Activated CD8-positive, alpha-beta T cell treated with anti-CD3 and anti-CD28 coated beads for 36 hours (primary cell): ENCODE measurements around the gene TRIO. TPM values are rescaled to one million over a fixed set of nuclear protein-coding genes. Genes with fewer than 3 reads are reported as not detected.

ENCODE experiments used
- ATAC-seq: fragments of 200-7000 bp; cut with Tn5 transposase; one replicate; pipeline ENCODE4 v1.10.0; 2021; ENCODE audit warnings: mild to moderate bottlenecking, moderate library complexity
- CTCF ChIA-PET: fragments of 350-600 bp; sonication (Branson Sonifier 250); formaldehyde crosslinking; loops from one replicate; lab custom pipeline; 2021; ENCODE audit warnings: antibody characterized with exemption; lab: Charles Lee
- POLR2A ChIA-PET: fragments of 350-600 bp; sonication (Branson Sonifier 250); formaldehyde crosslinking; loops from one replicate; lab custom pipeline; 2021; ENCODE audit warnings: antibody characterized with exemption; lab: Charles Lee
- DNase-seq: peaks from one replicate; pipeline ENCODE4 v3.0.0-alpha.2; 2020
- H3K27ac Mint-ChIP-seq: one replicate; pipeline ENCODE4 v1.8.0; 2021; ENCODE audit warnings: mild to moderate bottlenecking, mixed read lengths
- H3K27me3 Mint-ChIP-seq: one replicate; pipeline ENCODE4 v1.8.0; 2021; ENCODE audit warnings: mixed read lengths
- H3K36me3 Mint-ChIP-seq: one replicate; pipeline ENCODE4 v1.8.0; 2021; ENCODE audit warnings: low read depth, mixed read lengths
- H3K4me1 Mint-ChIP-seq: one replicate; pipeline ENCODE4 v1.8.0; 2021; ENCODE audit warnings: low read depth, mixed read lengths
- H3K4me3 Mint-ChIP-seq: one replicate; pipeline ENCODE4 v1.8.0; 2021; ENCODE audit warnings: mild to moderate bottlenecking, moderate library complexity, mixed read lengths
- H3K9me3 Mint-ChIP-seq: one replicate; pipeline ENCODE4 v1.8.0; 2021; ENCODE audit warnings: mixed read lengths
- intact Hi-C: fragments of 100-400 bp; cut with micrococcal nuclease; formaldehyde crosslinking; loops from one replicate; pipeline ENCODE4 v1.10.0; 2022
- total RNA-seq, 2 experiments: library from RNA; stranded (reverse); gene quantifications; one replicate each; pipeline ENCODE4 v1.2.3, GENCODE V29; 2021
- TF ChIP-seq, protein P1 (sequence below): fragments of 200-600 bp; IDR thresholded peaks from one replicate; pipeline ENCODE4 v1.8.0; 2022; ENCODE audit warnings: antibody characterized with exemption, mild to moderate bottlenecking

Gene TRIO
- total RNA-seq, 2 experiments from 2014 or later = 11.4 to 11.5 TPM

DNA sequence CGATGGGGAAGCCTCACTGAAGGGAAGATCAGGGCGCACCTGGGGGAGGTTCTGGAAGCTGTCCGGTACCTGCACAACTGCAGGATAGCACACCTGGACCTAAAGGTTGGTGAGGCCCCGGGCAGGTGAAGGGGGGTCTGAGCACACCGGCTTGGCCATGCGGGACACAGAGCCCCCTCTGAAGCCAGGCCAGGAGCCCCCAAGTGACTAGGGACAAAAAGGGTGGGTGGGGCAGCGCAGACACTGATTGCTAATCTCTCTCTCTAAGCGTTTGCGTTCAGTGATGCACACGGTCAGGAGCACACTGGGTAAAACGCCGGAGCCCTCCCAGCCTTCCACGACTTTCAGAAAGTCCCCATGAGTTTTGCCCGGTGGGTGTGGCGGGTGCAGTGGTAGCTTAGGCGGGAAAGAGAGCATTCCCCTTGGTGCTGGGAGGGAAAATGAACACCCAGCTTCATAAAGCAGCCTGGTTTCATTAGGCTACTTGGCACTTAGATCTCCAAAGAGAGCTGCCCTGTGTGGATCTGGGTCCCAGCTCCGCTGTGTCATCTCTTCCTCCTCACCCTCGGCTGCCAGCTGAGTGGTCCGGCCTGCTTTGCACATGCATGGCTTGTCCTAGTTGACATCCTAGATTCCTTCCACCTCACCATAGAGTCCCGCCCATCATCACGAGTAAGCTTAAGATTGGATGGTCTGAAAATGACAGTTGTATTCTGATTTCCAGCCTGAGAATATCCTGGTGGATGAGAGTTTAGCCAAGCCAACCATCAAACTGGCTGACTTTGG is 364.2 kb downstream of the TRIO start:
- Mint-ChIP-seq H3K4me1 (no peaks in the 10 kb centered on the region), H3K27ac (no peak overlapping the region), H3K4me3 (no peak overlapping the region), H3K36me3 (no peaks in the 10 kb centered on the region), H3K27me3 (no peaks in the 10 kb centered on the region), H3K9me3 (no peaks in the 10 kb centered on the region)
- ATAC-seq (no peak), DNase-seq (no peak)
- ChIA-PET POLR2A (no interaction called here), CTCF (interaction anchor here (1.6 kb wide), 1 partner anchor 141 kb away, joined by 6 read pairs; no protein-coding TSS in a partner anchor)
- TF ChIP-seq, protein P1, sequence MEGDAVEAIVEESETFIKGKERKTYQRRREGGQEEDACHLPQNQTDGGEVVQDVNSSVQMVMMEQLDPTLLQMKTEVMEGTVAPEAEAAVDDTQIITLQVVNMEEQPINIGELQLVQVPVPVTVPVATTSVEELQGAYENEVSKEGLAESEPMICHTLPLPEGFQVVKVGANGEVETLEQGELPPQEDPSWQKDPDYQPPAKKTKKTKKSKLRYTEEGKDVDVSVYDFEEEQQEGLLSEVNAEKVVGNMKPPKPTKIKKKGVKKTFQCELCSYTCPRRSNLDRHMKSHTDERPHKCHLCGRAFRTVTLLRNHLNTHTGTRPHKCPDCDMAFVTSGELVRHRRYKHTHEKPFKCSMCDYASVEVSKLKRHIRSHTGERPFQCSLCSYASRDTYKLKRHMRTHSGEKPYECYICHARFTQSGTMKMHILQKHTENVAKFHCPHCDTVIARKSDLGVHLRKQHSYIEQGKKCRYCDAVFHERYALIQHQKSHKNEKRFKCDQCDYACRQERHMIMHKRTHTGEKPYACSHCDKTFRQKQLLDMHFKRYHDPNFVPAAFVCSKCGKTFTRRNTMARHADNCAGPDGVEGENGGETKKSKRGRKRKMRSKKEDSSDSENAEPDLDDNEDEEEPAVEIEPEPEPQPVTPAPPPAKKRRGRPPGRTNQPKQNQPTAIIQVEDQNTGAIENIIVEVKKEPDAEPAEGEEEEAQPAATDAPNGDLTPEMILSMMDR = no peak
- intact Hi-C loops = no loop called here

DNA sequence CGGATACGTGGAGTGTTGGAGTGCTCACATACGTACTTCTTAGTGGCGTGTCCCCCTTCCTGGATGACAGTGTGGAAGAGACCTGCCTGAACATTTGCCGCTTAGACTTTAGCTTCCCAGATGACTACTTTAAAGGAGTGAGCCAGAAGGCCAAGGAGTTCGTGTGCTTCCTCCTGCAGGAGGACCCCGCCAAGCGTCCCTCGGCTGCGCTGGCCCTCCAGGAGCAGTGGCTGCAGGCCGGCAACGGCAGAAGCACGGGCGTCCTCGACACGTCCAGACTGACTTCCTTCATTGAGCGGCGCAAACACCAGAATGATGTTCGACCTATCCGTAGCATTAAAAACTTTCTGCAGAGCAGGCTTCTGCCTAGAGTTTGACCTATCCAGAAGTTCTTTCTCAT is 364.9 kb downstream of the TRIO start:
- no peak overlapping the region for H3K4me3 Mint-ChIP-seq
- POLR2A ChIA-PET = no interaction called here
- no peak overlapping the region for H3K27ac Mint-ChIP-seq
- H3K27me3 Mint-ChIP-seq = no peaks in the 10 kb centered on the region
- DNase-seq = no peak
- CTCF ChIA-PET = interaction anchor here (1.6 kb wide), 1 partner anchor 141 kb away, joined by 6 read pairs; no protein-coding TSS in a partner anchor
- no peaks in the 10 kb centered on the region for H3K4me1 Mint-ChIP-seq
- H3K36me3 Mint-ChIP-seq = no peaks in the 10 kb centered on the region
- no peaks in the 10 kb centered on the region for H3K9me3 Mint-ChIP-seq
- TF ChIP-seq, protein P1 = no peak
- intact Hi-C loops = no loop called here
- ATAC-seq = no peak

DNA sequence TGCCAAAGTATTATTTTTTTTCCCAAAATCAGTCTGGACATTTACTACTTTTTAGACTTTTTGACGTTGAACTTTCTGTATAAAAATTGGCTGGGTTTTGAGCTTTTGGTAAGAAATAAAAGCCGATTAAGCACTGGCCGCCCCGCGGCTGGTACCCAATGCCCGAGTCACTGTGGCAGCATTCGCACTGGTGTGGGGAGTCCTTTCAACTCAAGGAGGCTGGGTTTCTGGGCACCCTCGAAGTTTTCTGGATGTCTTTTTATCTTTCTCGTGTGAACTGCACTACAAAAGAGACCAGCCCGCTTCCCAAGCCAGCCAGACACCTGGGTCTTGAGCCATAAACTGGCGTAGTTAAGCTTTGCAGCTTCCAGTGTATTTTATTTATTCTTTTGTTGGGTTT is 366.4 kb downstream of the TRIO start:
- Mint-ChIP-seq H3K9me3 (no peaks in the 10 kb centered on the region), H3K27ac (no peak overlapping the region), H3K4me1 (no peaks in the 10 kb centered on the region), H3K36me3 (no peaks in the 10 kb centered on the region), H3K4me3 (no peak overlapping the region), H3K27me3 (no peaks in the 10 kb centered on the region)
- TF ChIP-seq, protein P1 = no peak
- no peak for DNase-seq
- ChIA-PET CTCF (no interaction called here), POLR2A (no interaction called here)
- intact Hi-C loops = no loop called here
- ATAC-seq = no peak

DNA sequence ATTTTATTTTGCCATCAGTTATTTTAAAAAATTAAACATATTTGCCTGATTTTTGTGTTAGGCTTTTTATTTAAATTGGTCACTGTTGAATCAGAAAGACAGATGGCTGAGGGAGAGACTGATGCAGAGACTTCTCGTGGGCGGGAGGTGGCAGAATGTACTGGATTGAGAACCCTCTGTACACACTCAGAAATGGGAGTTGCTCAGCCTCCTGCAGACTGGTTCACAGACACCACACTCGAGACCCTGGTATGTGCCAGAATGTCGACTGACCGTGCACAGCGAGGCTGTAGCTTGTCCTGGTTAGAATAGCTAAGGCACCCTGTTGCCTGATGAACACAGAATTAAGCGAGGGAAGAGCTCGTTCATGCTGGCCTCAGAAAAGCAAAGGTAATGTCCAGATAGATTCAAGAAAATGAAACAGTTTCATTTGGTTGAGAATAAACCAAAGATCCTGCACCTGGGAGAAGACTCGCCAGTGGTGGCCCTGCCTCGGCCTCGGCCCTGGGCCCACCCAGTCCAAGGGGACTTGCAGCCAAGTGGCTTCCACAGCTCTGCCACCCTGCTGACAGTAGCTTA is 367.1 kb downstream of the TRIO start:
- TF ChIP-seq, protein P1 = no peak
- ChIA-PET POLR2A (no interaction called here), CTCF (interaction anchor here (1.2 kb wide), 1 partner anchor 159 kb away, joined by 5 read pairs; no protein-coding TSS in a partner anchor)
- no peak overlapping the region for H3K4me3 Mint-ChIP-seq
- intact Hi-C loops = no loop called here
- no peaks in the 10 kb centered on the region for H3K9me3 Mint-ChIP-seq
- ATAC-seq (no peak), DNase-seq (no peak)
- no peak overlapping the region for H3K27ac Mint-ChIP-seq
- no peaks in the 10 kb centered on the region for H3K36me3 Mint-ChIP-seq
- no peaks in the 10 kb centered on the region for H3K4me1 Mint-ChIP-seq
- no peaks in the 10 kb centered on the region for H3K27me3 Mint-ChIP-seq

DNA sequence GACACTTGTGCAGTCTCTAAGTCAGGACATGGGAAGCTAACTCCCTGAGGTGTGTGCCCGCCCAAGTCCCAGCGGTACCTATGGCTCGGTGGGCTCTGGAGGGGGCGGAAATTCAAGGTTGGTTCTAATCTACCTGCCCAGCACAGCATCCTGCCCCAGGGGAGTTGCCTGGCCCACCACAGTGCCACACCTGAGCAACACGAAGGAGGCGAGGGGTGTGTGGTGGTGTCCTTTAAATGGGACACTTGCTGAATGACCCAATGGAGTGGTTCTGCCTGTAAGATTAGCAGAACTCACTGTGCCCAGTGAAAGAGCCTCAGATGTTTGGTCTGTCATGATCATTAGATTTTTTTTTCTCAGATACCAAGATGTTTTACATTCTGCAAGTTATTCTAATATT is 367.7 kb downstream of the TRIO start:
- TF ChIP-seq, protein P1 = no peak
- Mint-ChIP-seq H3K9me3 (peaks cover 3% of the 10 kb centered on the region), H3K4me3 (no peak overlapping the region), H3K27ac (no peak overlapping the region), H3K36me3 (peaks cover 3% of the 10 kb centered on the region), H3K27me3 (no peaks in the 10 kb centered on the region), H3K4me1 (no peaks in the 10 kb centered on the region)
- POLR2A ChIA-PET = no interaction called here
- DNase-seq (no peak), ATAC-seq (no peak)
- intact Hi-C loops = no loop called here
- CTCF ChIA-PET = interaction anchor here (1.2 kb wide), 1 partner anchor 159 kb away, joined by 5 read pairs; no protein-coding TSS in a partner anchor
